Muscle layer of colon (tissue), 2 donors: ENCODE data around the gene ACTR1A.
A peak's percentile ranks its signal among the peaks of the same experiment; 100 is the strongest.

Experiments
- H3K27ac ChIP-seq: one replicate; pipeline ENCODE4 v1.7.0; 2013; ENCODE audit warnings: low read depth, mild to moderate bottlenecking, low read length, moderate library complexity
- H3K27me3 ChIP-seq, 2 donors: one replicate each; pipeline ENCODE4 v1.7.0; 2013; ENCODE audit warnings: low read length in 2 of 2, mild to moderate bottlenecking in 2 of 2; ENCODE audit not compliant: insufficient read depth in 2 of 2, control insufficient read depth in 1 of 2
- H3K36me3 ChIP-seq: one replicate; pipeline ENCODE4 v1.7.0; 2013; ENCODE audit warnings: mild to moderate bottlenecking, low read length; ENCODE audit not compliant: insufficient read depth
- H3K4me1 ChIP-seq: one replicate; pipeline ENCODE4 v1.7.0; 2013; ENCODE audit warnings: mild to moderate bottlenecking, low read length; ENCODE audit not compliant: insufficient read depth
- H3K4me3 ChIP-seq, 2 donors: one replicate each; pipeline ENCODE4 v1.7.0; 2013; ENCODE audit warnings: low read length in 2 of 2, low read depth in 1 of 2, mild to moderate bottlenecking in 1 of 2, moderate library complexity in 1 of 2
- H3K9ac ChIP-seq: one replicate; pipeline ENCODE4 v1.7.0; 2013; ENCODE audit warnings: low read length
- H3K9me3 ChIP-seq: one replicate; pipeline ENCODE4 v1.7.0; 2013; ENCODE audit warnings: mild to moderate bottlenecking, low read length
- donor health status: abdominal sarcoma.
- donor health status: Adenocarcinoma of cecum.

ACTR1A gene

GRCh38 chr10:102502337-102503151 lies at the start of gene ACTR1A:
TSS of gene ACTR1A (minus strand) at chr10:102502712. CDS start at chr10:102502647, 65 bp downstream.
- peak within 1 kb of the TSS; percentile 97 to 100 for H3K4me3 ChIP-seq
- H3K36me3 ChIP-seq, result peaks cover 4% of the 10 kb centered on the region
- H3K9ac ChIP-seq, result peak within 1 kb of the TSS; percentile 94
- no peaks in the 10 kb centered on the region for H3K27me3 ChIP-seq
- H3K9me3 ChIP-seq, result no peaks in the 10 kb centered on the region
- H3K27ac ChIP-seq, result peak within 1 kb of the TSS; percentile 98
- peaks cover 34% of the 10 kb centered on the region for H3K4me1 ChIP-seq

GRCh38 chr10:102550636-102551210 lies 48.2 kb upstream of the ACTR1A start:
- no peak overlapping the region for H3K4me3 ChIP-seq
- H3K27me3 ChIP-seq, result no peaks in the 10 kb centered on the region
- H3K27ac ChIP-seq, result no peak overlapping the region
- H3K9me3 ChIP-seq, result no peaks in the 10 kb centered on the region
- H3K4me1 ChIP-seq, result peaks cover 8% of the 10 kb centered on the region
- H3K9ac ChIP-seq, result no peak overlapping the region
- peaks cover 18% of the 10 kb centered on the region for H3K36me3 ChIP-seq

- Histone ChIP-seq H3K9me3 (no peaks in the 10 kb centered on the region), H3K27me3 (no peaks in the 10 kb centered on the region), H3K36me3 (peaks cover 18% of the 10 kb centered on the region), H3K4me1 (peaks cover 8% of the 10 kb centered on the region), H3K9ac (no peak overlapping the region), H3K27ac (no peak overlapping the region), H3K4me3 (no peak overlapping the region)
Observed at GRCh38 chr10:102549549-102549948, 47.0 kb upstream of the ACTR1A start.

DNA sequence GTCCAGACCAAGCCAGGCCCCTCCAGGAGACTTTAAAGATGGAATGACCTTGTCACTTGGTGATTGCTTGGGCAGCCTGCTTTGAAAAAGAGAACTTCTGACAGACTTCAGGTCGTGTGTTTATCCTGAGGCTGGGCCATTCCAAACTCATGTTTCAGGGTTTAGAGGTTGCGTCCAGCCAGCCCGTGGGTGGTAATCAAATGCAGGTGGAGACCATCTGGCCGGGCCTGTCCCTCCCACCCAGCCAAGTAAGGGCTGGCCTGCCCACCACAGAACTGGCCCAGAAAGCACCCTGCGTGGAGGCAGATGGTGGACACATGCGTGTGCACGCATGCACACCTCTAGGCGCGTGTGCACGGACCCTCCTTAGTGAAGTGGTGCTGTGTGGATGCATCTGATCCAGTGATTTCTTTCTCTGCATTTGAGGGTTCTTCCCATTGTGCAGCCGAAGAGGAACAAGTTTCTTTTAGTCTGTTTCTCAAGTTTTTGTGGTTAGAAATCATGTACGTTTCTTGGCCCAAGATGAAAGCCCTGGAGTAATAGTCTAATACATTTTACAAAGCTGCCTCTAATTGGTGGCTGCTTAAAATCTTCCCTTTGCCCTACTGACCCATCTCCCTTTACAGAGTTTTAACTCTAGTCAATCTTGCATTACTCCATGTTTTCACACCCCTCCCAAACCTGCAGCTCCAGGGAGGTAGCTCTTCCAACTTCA lies 44.3 kb upstream of the ACTR1A start:
- no peak overlapping the region for H3K9ac ChIP-seq
- no peaks in the 10 kb centered on the region for H3K9me3 ChIP-seq
- peaks cover 14% of the 10 kb centered on the region for H3K36me3 ChIP-seq
- peaks cover 8% of the 10 kb centered on the region for H3K4me1 ChIP-seq
- H3K4me3 ChIP-seq, result no peak overlapping the region
- H3K27me3 ChIP-seq, result no peaks in the 10 kb centered on the region
- no peak overlapping the region for H3K27ac ChIP-seq

- Histone ChIP-seq H3K27ac (no peak overlapping the region), H3K27me3 (no peaks in the 10 kb centered on the region), H3K9ac (no peak overlapping the region), H3K4me3 (no peak overlapping the region), H3K36me3 (peaks cover 13% of the 10 kb centered on the region), H3K9me3 (no peaks in the 10 kb centered on the region), H3K4me1 (peaks cover 8% of the 10 kb centered on the region)
Observed at GRCh38 chr10:102545997-102546396, 43.5 kb upstream of the ACTR1A start.

DNA sequence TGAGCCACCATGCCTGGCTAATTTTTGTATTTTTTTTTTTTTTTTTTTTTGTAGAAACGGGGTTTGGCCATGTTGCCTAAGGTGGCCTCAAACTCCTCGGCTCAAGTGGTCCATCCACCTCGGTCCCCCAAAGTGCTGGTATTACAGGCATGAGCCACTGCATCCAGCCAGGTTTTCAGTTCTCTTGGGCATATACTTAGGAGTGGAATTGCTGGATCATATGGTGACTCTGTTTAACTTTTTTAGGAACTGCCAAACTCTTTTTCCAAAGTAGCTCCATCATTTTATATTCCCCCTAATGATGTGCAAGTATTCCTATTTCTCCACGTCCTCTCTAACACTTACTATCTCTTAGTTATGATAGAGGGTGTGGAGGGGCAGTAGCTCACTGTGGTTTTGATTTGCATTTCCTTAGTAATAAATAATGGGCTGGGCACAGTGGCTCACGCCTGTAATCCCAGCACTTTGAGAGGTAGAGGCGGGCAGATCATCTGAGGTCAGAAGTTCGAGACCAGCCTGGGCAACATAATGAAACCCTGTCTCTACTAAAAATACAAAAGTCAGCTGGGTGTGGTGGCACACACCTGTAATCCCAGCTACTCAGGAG lies 42.9 kb upstream of the ACTR1A start:
- H3K4me3 ChIP-seq, result no peak overlapping the region
- no peak overlapping the region for H3K27ac ChIP-seq
- H3K27me3 ChIP-seq, result no peaks in the 10 kb centered on the region
- H3K9me3 ChIP-seq, result no peaks in the 10 kb centered on the region
- peaks cover 9% of the 10 kb centered on the region for H3K36me3 ChIP-seq
- H3K4me1 ChIP-seq, result peaks cover 8% of the 10 kb centered on the region
- no peak overlapping the region for H3K9ac ChIP-seq

GRCh38 chr10:102542800-102543418 lies 40.4 kb upstream of the ACTR1A start:
- Histone ChIP-seq H3K36me3 (no peaks in the 10 kb centered on the region), H3K27me3 (no peaks in the 10 kb centered on the region), H3K9ac (no peak overlapping the region), H3K4me1 (peaks cover 8% of the 10 kb centered on the region), H3K9me3 (no peaks in the 10 kb centered on the region), H3K27ac (no peak overlapping the region), H3K4me3 (no peak overlapping the region)

DNA sequence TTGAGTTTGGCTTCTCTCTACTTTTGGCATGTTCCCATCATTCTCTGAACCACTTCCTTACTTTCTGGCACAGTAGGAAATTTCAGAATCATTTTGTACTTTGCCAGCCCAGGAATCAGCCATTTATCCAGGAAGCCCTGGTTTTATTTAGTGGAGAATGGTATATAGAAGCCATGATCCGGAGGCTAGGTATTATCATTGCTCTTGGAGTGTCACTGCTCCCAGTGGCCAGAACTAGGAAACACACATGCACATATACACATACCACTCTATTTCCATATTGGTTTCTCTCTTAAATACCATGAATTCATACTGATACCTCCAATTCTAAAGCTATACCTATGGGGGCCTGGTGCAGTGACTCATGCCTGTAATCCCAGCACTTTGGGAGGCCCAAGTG lies 37.5 kb upstream of the ACTR1A start:
- no peak overlapping the region for H3K4me3 ChIP-seq
- no peaks in the 10 kb centered on the region for H3K36me3 ChIP-seq
- H3K9ac ChIP-seq, result no peak overlapping the region
- H3K27me3 ChIP-seq, result no peaks in the 10 kb centered on the region
- no peak overlapping the region for H3K27ac ChIP-seq
- H3K9me3 ChIP-seq, result no peaks in the 10 kb centered on the region
- no peaks in the 10 kb centered on the region for H3K4me1 ChIP-seq

- Histone ChIP-seq H3K4me3 (no peak overlapping the region), H3K27ac (no peak overlapping the region), H3K36me3 (no peaks in the 10 kb centered on the region), H3K9me3 (no peaks in the 10 kb centered on the region), H3K27me3 (no peaks in the 10 kb centered on the region), H3K4me1 (no peaks in the 10 kb centered on the region), H3K9ac (no peak overlapping the region)
Observed at GRCh38 chr10:102538811-102539210, 36.3 kb upstream of the ACTR1A start.

DNA sequence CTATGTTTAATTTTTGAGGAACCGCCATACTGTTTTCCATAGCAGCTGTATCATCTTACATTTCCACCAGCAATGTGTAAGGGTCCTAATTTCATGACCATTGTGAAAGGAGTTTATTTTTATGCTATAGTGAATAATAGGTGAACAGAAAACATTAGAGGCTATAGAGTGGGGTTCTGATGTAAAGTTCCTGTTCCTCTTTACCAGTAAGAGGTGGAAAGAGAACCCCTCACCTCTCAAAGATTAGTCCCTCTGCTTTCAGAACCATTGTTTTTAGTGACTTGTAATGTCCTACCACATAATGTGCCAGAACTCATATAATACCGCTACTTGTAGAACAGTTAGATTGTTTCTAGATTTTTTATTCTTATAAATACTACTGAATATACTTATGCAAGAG lies 35.4 kb upstream of the ACTR1A start:
- no peaks in the 10 kb centered on the region for H3K4me1 ChIP-seq
- no peaks in the 10 kb centered on the region for H3K36me3 ChIP-seq
- no peaks in the 10 kb centered on the region for H3K9me3 ChIP-seq
- H3K27me3 ChIP-seq, result no peaks in the 10 kb centered on the region
- no peak overlapping the region for H3K27ac ChIP-seq
- no peak overlapping the region for H3K4me3 ChIP-seq
- H3K9ac ChIP-seq, result no peak overlapping the region

DNA sequence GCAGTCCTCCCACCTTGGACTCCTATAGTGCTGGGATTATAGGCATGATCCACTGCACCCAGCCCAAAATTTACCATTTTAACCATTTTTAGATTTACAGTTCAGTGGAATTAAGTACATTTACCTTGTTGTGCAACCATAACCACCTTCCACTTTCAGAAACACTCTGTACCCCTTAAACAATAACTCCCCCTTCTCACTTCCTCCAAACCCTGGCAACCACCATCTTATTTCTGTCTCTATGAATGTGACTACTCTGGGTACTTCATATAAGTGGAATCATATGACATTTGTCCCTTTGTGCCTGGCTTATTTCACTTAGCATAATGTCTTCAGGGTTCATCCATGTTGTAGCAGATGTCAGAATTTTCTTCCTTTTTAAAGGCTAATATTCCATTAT lies 34.9 kb upstream of the ACTR1A start:
- no peaks in the 10 kb centered on the region for H3K4me1 ChIP-seq
- no peak overlapping the region for H3K4me3 ChIP-seq
- H3K27me3 ChIP-seq, result no peaks in the 10 kb centered on the region
- H3K9ac ChIP-seq, result no peak overlapping the region
- H3K9me3 ChIP-seq, result no peaks in the 10 kb centered on the region
- no peak overlapping the region for H3K27ac ChIP-seq
- no peaks in the 10 kb centered on the region for H3K36me3 ChIP-seq
